Measurements from ENCODE around the gene FXYD6. TPM values are rescaled to one million over a fixed set of nuclear protein-coding genes. Genes with fewer than 3 reads are reported as not detected.

Gene FXYD6
- total and polyA plus RNA-seq, 8 donors: 12.7 to 187 (median 40.6) TPM

DNA sequence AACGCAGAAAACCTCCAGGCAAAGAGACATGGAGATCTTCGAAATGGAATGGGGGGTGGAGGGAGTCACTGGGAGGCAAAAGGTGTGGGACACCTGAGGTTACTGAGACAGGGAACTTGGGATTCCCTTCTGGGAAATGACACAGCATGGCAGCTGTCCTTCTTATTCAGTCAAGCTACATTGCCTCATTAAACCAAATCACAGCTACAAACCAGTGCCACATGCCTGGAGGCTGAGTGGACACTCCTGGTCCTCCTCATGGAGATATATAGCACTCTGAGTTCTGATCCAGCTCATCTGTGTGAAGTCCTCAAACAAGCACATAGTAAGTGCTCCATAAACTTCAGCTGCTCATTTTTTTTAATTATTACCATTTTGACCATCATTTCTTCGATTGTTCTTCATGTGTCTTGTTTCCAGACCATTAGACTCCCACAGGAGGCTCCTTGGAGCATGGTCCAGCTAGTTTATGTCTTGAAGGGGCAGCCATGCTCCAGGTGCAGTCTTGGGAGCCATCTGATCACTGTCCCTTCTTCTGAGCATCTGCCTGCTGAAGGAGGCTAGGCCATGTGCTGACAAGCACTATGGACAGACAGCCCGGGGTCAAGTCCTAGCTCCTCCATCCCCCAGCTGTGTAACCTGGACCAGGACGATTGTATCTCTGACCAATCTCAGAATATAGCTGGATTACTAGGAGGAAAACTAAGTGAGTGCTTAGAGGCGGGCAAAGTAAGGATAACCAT, 42.2 kb downstream of the FXYD6 start:
- H3K4me1 ChIP-seq: peaks cover 10 to 33% (median 24%) of the 10 kb centered on the region in 4 donors
- WGBS, 5 donors: 82 to 89% (median 85%) methylated on average over 6 of the region's 6 CpGs
- peak overlapping the region in 4 of 5 donors; percentile 7 to 65 (median 54) for H3K27ac ChIP-seq
- DNase-seq: peak; percentile 12 to 19
- peaks cover 0 to 34% (median 6%) of the 10 kb centered on the region in 4 donors for H3K36me3 ChIP-seq
- H3K27me3 ChIP-seq: no peaks in the 10 kb centered on the region
- TF ChIP-seq, protein P1, sequence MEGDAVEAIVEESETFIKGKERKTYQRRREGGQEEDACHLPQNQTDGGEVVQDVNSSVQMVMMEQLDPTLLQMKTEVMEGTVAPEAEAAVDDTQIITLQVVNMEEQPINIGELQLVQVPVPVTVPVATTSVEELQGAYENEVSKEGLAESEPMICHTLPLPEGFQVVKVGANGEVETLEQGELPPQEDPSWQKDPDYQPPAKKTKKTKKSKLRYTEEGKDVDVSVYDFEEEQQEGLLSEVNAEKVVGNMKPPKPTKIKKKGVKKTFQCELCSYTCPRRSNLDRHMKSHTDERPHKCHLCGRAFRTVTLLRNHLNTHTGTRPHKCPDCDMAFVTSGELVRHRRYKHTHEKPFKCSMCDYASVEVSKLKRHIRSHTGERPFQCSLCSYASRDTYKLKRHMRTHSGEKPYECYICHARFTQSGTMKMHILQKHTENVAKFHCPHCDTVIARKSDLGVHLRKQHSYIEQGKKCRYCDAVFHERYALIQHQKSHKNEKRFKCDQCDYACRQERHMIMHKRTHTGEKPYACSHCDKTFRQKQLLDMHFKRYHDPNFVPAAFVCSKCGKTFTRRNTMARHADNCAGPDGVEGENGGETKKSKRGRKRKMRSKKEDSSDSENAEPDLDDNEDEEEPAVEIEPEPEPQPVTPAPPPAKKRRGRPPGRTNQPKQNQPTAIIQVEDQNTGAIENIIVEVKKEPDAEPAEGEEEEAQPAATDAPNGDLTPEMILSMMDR (IDR thresholded peaks at IDR 0.05): no peak
- TF ChIP-seq POLR2AphosphoS5 (IDR thresholded peaks at IDR 0.05): no peak
- TF ChIP-seq EP300 (IDR thresholded peaks at IDR 0.05): no peak
- no peak for TF ChIP-seq POLR2A (IDR thresholded peaks at IDR 0.05)
- no peaks in the 10 kb centered on the region for H3K9me3 ChIP-seq
- intact Hi-C loops (cut with DNase I; ENCODE audit: low total_unique reads): no loop called here
- H3K4me3 ChIP-seq: no peak overlapping the region

DNA sequence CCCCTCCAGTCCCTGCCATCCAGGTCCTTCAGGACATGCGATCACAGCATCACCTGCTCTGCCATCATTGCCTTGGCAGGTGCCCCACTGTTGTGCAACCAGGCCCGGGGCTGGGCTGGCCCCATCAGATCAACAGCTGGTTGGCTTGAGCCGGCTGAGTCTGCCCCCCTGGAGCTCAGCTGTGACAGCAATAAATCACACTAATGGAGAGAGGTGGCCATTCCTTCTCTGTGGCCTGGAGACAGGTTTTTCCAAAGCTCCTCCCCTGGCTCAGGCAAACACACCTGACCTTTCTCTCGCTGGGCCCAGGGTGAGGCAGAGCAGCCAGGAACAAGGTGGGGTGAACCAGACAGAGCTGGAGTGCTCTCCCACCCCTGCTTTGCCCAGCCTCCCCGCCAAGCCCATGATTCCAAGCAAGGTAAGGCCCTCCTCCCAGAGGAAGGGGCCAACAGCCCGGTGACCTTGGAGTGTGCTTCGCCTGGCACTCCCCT, 43.0 kb downstream of the FXYD6 start:
- intact Hi-C loops (cut with DNase I; ENCODE audit: low total_unique reads): no loop called here
- TF ChIP-seq POLR2AphosphoS5 (IDR thresholded peaks at IDR 0.05): peak in 1 of 3 donors; percentile 25
- TF ChIP-seq, protein P1 (IDR thresholded peaks at IDR 0.05): no peak
- peaks cover 17 to 41% (median 30%) of the 10 kb centered on the region in 4 donors for H3K4me1 ChIP-seq
- no peaks in the 10 kb centered on the region for H3K9me3 ChIP-seq
- H3K27me3 ChIP-seq: peaks cover 0 to 3% (median 0%) of the 10 kb centered on the region in 3 donors
- no peak overlapping the region for H3K4me3 ChIP-seq
- DNase-seq: peak; percentile 75 to 96
- 23 to 53% (median 37%) methylated on average over 7 of the region's 7 CpGs for WGBS, 5 donors
- H3K36me3 ChIP-seq: peaks cover 0 to 27% (median under 1%) of the 10 kb centered on the region in 4 donors
- peak overlapping the region in 4 of 5 donors; percentile 7 to 65 (median 54) for H3K27ac ChIP-seq

DNA sequence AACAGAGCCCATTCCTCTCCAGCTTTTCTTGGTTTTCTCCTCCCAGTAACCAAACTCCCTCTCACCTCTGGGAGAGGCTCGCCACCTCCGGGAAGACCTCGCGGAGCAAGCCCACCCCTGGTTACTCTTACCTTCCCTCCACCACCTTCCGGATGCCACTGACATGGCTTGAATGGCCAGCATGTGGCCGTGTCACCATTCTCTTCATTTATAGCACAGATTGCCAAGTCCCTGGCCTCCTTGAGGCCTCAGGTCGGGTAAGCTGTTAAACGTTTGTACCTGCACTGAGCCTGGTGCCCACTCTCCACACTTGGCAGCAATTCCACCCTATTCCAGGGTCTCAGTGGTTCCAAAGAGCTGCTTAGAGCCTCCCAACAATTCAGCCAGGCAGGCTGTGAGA, 43.9 kb downstream of the FXYD6 start:
- H3K4me3 ChIP-seq: no peak overlapping the region
- peaks cover 0 to 7% (median 0%) of the 10 kb centered on the region in 3 donors for H3K27me3 ChIP-seq
- peaks cover 0 to 17% (median 0%) of the 10 kb centered on the region in 4 donors for H3K36me3 ChIP-seq
- 83 to 95% (median 91%) methylated on average over 8 of the region's 8 CpGs for WGBS, 5 donors
- DNase-seq: peak; percentile 7 to 20
- TF ChIP-seq, protein P1 (IDR thresholded peaks at IDR 0.05): no peak
- TF ChIP-seq POLR2AphosphoS5 (IDR thresholded peaks at IDR 0.05) (no peak), POLR2A (IDR thresholded peaks at IDR 0.05) (no peak), EP300 (IDR thresholded peaks at IDR 0.05) (no peak)
- intact Hi-C loops (cut with DNase I; ENCODE audit: low total_unique reads): no loop called here
- H3K4me1 ChIP-seq: peaks cover 17 to 48% (median 36%) of the 10 kb centered on the region in 4 donors
- no peaks in the 10 kb centered on the region for H3K9me3 ChIP-seq
- peak overlapping the region in 1 of 5 donors; percentile 49 for H3K27ac ChIP-seq

DNA sequence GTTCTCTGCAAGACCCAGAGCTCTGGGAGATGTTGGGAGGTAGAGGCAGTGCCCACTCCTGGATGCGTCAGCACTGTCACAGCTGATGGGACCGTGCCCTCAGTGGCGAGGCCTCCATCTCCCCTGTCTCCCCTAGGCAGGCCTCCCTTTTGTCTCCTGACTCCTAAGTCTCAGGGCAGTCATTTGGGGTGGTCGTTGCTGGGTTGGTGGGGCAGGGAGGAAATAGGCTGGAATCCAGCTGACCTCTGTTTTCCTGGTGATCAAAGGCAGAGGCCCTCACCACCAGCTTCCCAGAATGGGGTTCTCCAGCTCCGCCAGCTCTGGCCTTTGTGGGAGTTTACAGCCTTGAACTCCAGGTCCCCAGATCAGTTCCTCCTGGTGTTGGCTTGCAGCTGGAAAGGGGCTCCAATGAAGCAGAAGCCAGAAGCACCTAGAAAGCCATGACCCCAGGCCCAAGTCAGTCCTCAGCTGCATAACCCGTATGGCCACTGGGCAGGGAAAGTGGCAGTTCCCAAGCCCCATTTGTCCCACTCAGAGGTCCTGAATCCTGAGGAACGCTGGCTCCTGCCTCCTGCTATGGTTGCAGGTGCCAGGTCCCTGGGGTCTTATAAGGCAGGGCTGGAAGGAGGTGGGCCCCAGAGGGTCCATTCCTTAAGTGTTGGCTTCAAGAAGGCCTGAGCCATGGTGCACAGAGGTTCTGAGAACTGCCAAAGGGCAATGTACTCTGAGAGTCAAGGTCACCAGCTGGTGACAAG, 44.6 kb downstream of the FXYD6 start:
- Histone ChIP-seq H3K9me3 (no peaks in the 10 kb centered on the region), H3K36me3 (peaks cover 0 to 10% (median 0%) of the 10 kb centered on the region in 4 donors), H3K27ac (no peak overlapping the region), H3K27me3 (peaks cover 0 to 7% (median 0%) of the 10 kb centered on the region in 3 donors), H3K4me1 (peaks cover 17 to 48% (median 36%) of the 10 kb centered on the region in 4 donors), H3K4me3 (no peak overlapping the region)
- peak; percentile 9 to 18 for DNase-seq
- intact Hi-C loops (cut with DNase I; ENCODE audit: low total_unique reads): no loop called here
- WGBS, 5 donors: 78 to 91% (median 85%) methylated on average over 6 to 7 of the region's 7 CpGs
- TF ChIP-seq POLR2AphosphoS5 (IDR thresholded peaks at IDR 0.05) (no peak), POLR2A (IDR thresholded peaks at IDR 0.05) (no peak), EP300 (IDR thresholded peaks at IDR 0.05) (no peak)

Data from stomach (tissue), 9 donors.